Astrocyte (in vitro differentiated cells and primary cell): ENCODE data around the gene AGPAT4.

Source experiments
- CTCF ChIP-seq: IDR thresholded peaks from 2 replicates; pipeline ENCODE4 v1.5.1; 2011; ENCODE audit warnings: low read depth, mild to moderate bottlenecking, inconsistent platforms, low read length, moderate library complexity; ENCODE audit not compliant: insufficient read depth
- EZH2 ChIP-seq: IDR thresholded peaks from 2 replicates; pipeline ENCODE4 v1.6.1; 2012; ENCODE audit warnings: mild to moderate bottlenecking, low read length, inconsistent platforms; ENCODE audit not compliant: insufficient read depth

DNA sequence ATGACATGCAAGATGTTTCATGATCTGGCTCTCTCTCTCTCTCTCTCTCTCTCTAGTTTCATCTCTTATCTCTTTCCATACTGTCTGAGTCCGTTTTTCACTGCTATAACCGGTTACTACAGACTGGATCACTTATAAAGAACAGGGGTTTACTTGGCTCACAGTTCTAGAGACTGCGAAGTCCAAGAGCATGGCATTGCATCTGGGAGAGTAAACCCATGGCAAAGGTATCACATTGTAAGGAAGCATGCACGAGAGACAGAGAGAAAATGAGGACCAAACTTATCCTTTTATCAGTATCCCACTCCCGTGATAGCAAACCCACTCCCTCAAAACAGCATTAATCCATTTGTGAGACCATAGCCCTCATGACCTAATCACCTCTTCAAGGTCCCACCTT, 7.2 kb upstream of the AGPAT4 start:
- TF ChIP-seq CTCF (no peak), EZH2 (no peak)
